C1 segment of cervical spinal cord (tissue), 14 donors: Measurements from ENCODE around the gene PARPBP.
A peak's percentile ranks its signal among the peaks of the same experiment; 100 is the strongest.
"Not testable (repeated sequence)": the region's sequence is repeated elsewhere in the genome, so short reads cannot be mapped to it uniquely, and the experiment has no call there.

Experiments used
- DNase-seq, 14 donors: peaks; one replicate each; lab custom pipeline; 2025; lab: John Stamatoyannopoulos, UW

The PARPBP gene

GRCh38 chr12:102119674-102120563, at the start of gene PARPBP, which contains the start of gene NUP37:
PARPBP (plus strand) TSS chr12:102120183; CDS start chr12:102123889, 3,706 bp downstream.
NUP37 (minus strand) TSS chr12:102120114; CDS start chr12:102118518, 1,596 bp downstream.
- DNase-seq, result peak; percentile 18 to 91 (median 78)

- DNase-seq, result not testable (repeated sequence)
Measured at GRCh38 chr12:102072092-102072491, 47.9 kb upstream of the PARPBP start.

- DNase-seq, result no peak
Measured at GRCh38 chr12:102080842-102081241, 39.1 kb upstream of the PARPBP start.

- DNase-seq, result not testable (repeated sequence)
Measured at GRCh38 chr12:102089228-102089835, 30.7 kb upstream of the PARPBP start.

- no peak for DNase-seq
Measured at GRCh38 chr12:102093319-102093718, 26.7 kb upstream of the PARPBP start.

GRCh38 chr12:102095677-102096263, 24.2 kb upstream of the PARPBP start:
- DNase-seq, result no peak

- peak in 1 of 14 donors; percentile 28 for DNase-seq
Measured at GRCh38 chr12:102096855-102097254, 23.1 kb upstream of the PARPBP start.

GRCh38 chr12:102106905-102107304, 13.1 kb upstream of the PARPBP start:
- no peak for DNase-seq

GRCh38 chr12:102107970-102108369, 12.0 kb upstream of the PARPBP start:
- DNase-seq, result no peak

- DNase-seq, result no peak
Measured at GRCh38 chr12:102110782-102111181, 9.2 kb upstream of the PARPBP start.

GRCh38 chr12:102114212-102114611, 5.8 kb upstream of the PARPBP start:
- DNase-seq, result no peak

- no peak for DNase-seq
Measured at GRCh38 chr12:102116392-102116791, 3.6 kb upstream of the PARPBP start.

GRCh38 chr12:102118874-102119273, 1.1 kb upstream of the PARPBP start:
- no peak for DNase-seq

GRCh38 chr12:102120564-102120873, 536 bp downstream of the PARPBP start:
- DNase-seq, result no peak

GRCh38 chr12:102120886-102121285, 903 bp downstream of the PARPBP start:
- no peak for DNase-seq

GRCh38 chr12:102121328-102121727, 1.3 kb downstream of the PARPBP start:
- not testable (repeated sequence) for DNase-seq

- DNase-seq, result not testable (repeated sequence)
Measured at GRCh38 chr12:102130720-102131119, 10.7 kb downstream of the PARPBP start.

- not testable (repeated sequence) for DNase-seq
Measured at GRCh38 chr12:102131442-102131841, 11.5 kb downstream of the PARPBP start.

GRCh38 chr12:102137619-102138018, 17.6 kb downstream of the PARPBP start:
- not testable (repeated sequence) for DNase-seq

GRCh38 chr12:102142866-102143373, 22.9 kb downstream of the PARPBP start:
- DNase-seq, result not testable (repeated sequence)

GRCh38 chr12:102144221-102144620, 24.2 kb downstream of the PARPBP start:
- no peak for DNase-seq

- DNase-seq, result not testable (repeated sequence)
Measured at GRCh38 chr12:102147062-102147587, 27.1 kb downstream of the PARPBP start.
